ENCODE data around the gene TM4SF4.

Gene TM4SF4

GRCh38 chr3:149506965-149507364, 32.5 kb downstream of the TM4SF4 start:
- no peak overlapping the region for H3K18ac ChIP-seq (ENCODE audit: low read length)
- H3K4ac ChIP-seq (ENCODE audit: low read depth, low read length): no peak overlapping the region
- DNase-seq: no peak
- H2BK15ac ChIP-seq (replicated peaks; ENCODE audit: low read depth): no peak overlapping the region
- H2BK5ac ChIP-seq (ENCODE audit: low read length): no peak overlapping the region
- H2BK120ac ChIP-seq (ENCODE audit: low read depth, low read length): no peak overlapping the region
- no peak overlapping the region for H2AK5ac ChIP-seq (ENCODE audit: low read length)
- H3K4me2 ChIP-seq (ENCODE audit: low read length): no peak overlapping the region
- WGBS (ENCODE audit: extremely low coverage, insufficient coverage, low lambda C conversion rate): no CpG with 5 or more reads among the region's 2 CpGs
- no peak overlapping the region for H4K8ac ChIP-seq (ENCODE audit: low read depth, low read length)
- no peaks in the 10 kb centered on the region for H3K79me2 ChIP-seq (ENCODE audit: control insufficient read depth, insufficient read depth, low read length)
- H3K9ac ChIP-seq (ENCODE audit: low read length): no peak overlapping the region
- no peak overlapping the region for H3K4me3 ChIP-seq (ENCODE audit: low read length)
- H3K23ac ChIP-seq (ENCODE audit: low read length): no peak overlapping the region
- H3K4me1 ChIP-seq (ENCODE audit: control insufficient read depth, low read depth, low read length): peaks cover 4% of the 10 kb centered on the region
- no peaks in the 10 kb centered on the region for H3K27me3 ChIP-seq (ENCODE audit: insufficient read depth, low read length, poor library complexity)
- no peaks in the 10 kb centered on the region for H3K36me3 ChIP-seq (ENCODE audit: control insufficient read depth, insufficient read depth, low read length)
- no peak overlapping the region for H4K5ac ChIP-seq (ENCODE audit: low read length)
- no peaks in the 10 kb centered on the region for H3K79me1 ChIP-seq (ENCODE audit: low read length)
- H3K27ac ChIP-seq (ENCODE audit: low read depth, low read length): no peak overlapping the region
- no peak overlapping the region for H3K56ac ChIP-seq (ENCODE audit: low read length)

GRCh38 chr3:149507491-149508324, 33.2 kb downstream of the TM4SF4 start:
- H3K36me3 ChIP-seq (ENCODE audit: control insufficient read depth, insufficient read depth, low read length): no peaks in the 10 kb centered on the region
- H2BK15ac ChIP-seq (replicated peaks; ENCODE audit: low read depth): no peak overlapping the region
- H3K79me1 ChIP-seq (ENCODE audit: low read length): no peaks in the 10 kb centered on the region
- no peak overlapping the region for H2BK120ac ChIP-seq (ENCODE audit: low read depth, low read length)
- H3K18ac ChIP-seq (ENCODE audit: low read length): no peak overlapping the region
- no peak overlapping the region for H3K23ac ChIP-seq (ENCODE audit: low read length)
- H3K27me3 ChIP-seq (ENCODE audit: insufficient read depth, low read length, poor library complexity): no peaks in the 10 kb centered on the region
- no peak overlapping the region for H3K9ac ChIP-seq (ENCODE audit: low read length)
- peaks cover 4% of the 10 kb centered on the region for H3K4me1 ChIP-seq (ENCODE audit: control insufficient read depth, low read depth, low read length)
- DNase-seq: no peak
- no peaks in the 10 kb centered on the region for H3K79me2 ChIP-seq (ENCODE audit: control insufficient read depth, insufficient read depth, low read length)
- no peak overlapping the region for H4K8ac ChIP-seq (ENCODE audit: low read depth, low read length)
- no peak overlapping the region for H3K4ac ChIP-seq (ENCODE audit: low read depth, low read length)
- H3K4me2 ChIP-seq (ENCODE audit: low read length): no peak overlapping the region
- H4K5ac ChIP-seq (ENCODE audit: low read length): no peak overlapping the region
- H3K56ac ChIP-seq (ENCODE audit: low read length): no peak overlapping the region
- no peak overlapping the region for H3K27ac ChIP-seq (ENCODE audit: low read depth, low read length)
- WGBS (ENCODE audit: extremely low coverage, insufficient coverage, low lambda C conversion rate): no CpG with 5 or more reads among the region's 14 CpGs
- no peak overlapping the region for H2AK5ac ChIP-seq (ENCODE audit: low read length)
- H3K4me3 ChIP-seq (ENCODE audit: low read length): no peak overlapping the region
- H2BK5ac ChIP-seq (ENCODE audit: low read length): no peak overlapping the region

GRCh38 chr3:149509526-149509925, 35.0 kb downstream of the TM4SF4 start:
- no CpG with 5 or more reads among the region's 3 CpGs for WGBS (ENCODE audit: extremely low coverage, insufficient coverage, low lambda C conversion rate)
- Histone ChIP-seq H3K56ac (ENCODE audit: low read length) (no peak overlapping the region), H3K79me1 (ENCODE audit: low read length) (no peaks in the 10 kb centered on the region), H2BK15ac (replicated peaks; ENCODE audit: low read depth) (no peak overlapping the region), H2BK5ac (ENCODE audit: low read length) (no peak overlapping the region), H3K27ac (ENCODE audit: low read depth, low read length) (no peak overlapping the region), H4K8ac (ENCODE audit: low read depth, low read length) (no peak overlapping the region), H4K5ac (ENCODE audit: low read length) (no peak overlapping the region), H3K79me2 (ENCODE audit: control insufficient read depth, insufficient read depth, low read length) (no peaks in the 10 kb centered on the region), H3K4me2 (ENCODE audit: low read length) (no peak overlapping the region), H3K4ac (ENCODE audit: low read depth, low read length) (no peak overlapping the region), H2AK5ac (ENCODE audit: low read length) (no peak overlapping the region), H3K4me3 (ENCODE audit: low read length) (no peak overlapping the region), H2BK120ac (ENCODE audit: low read depth, low read length) (no peak overlapping the region), H3K27me3 (ENCODE audit: insufficient read depth, low read length, poor library complexity) (no peaks in the 10 kb centered on the region), H3K36me3 (ENCODE audit: control insufficient read depth, insufficient read depth, low read length) (no peaks in the 10 kb centered on the region), H3K18ac (ENCODE audit: low read length) (no peak overlapping the region), H3K4me1 (ENCODE audit: control insufficient read depth, low read depth, low read length) (peaks cover 4% of the 10 kb centered on the region), H3K9ac (ENCODE audit: low read length) (no peak overlapping the region), H3K23ac (ENCODE audit: low read length) (no peak overlapping the region)
- DNase-seq: no peak

- H3K18ac ChIP-seq (ENCODE audit: low read length): no peak overlapping the region
- H2BK15ac ChIP-seq (replicated peaks; ENCODE audit: low read depth): no peak overlapping the region
- H3K79me2 ChIP-seq (ENCODE audit: control insufficient read depth, insufficient read depth, low read length): no peaks in the 10 kb centered on the region
- H3K27ac ChIP-seq (ENCODE audit: low read depth, low read length): no peak overlapping the region
- no peak overlapping the region for H2AK5ac ChIP-seq (ENCODE audit: low read length)
- H3K79me1 ChIP-seq (ENCODE audit: low read length): no peaks in the 10 kb centered on the region
- peaks cover 4% of the 10 kb centered on the region for H3K4me1 ChIP-seq (ENCODE audit: control insufficient read depth, low read depth, low read length)
- no peak overlapping the region for H3K56ac ChIP-seq (ENCODE audit: low read length)
- no peak for DNase-seq
- no peaks in the 10 kb centered on the region for H3K36me3 ChIP-seq (ENCODE audit: control insufficient read depth, insufficient read depth, low read length)
- no peak overlapping the region for H3K23ac ChIP-seq (ENCODE audit: low read length)
- H3K4ac ChIP-seq (ENCODE audit: low read depth, low read length): no peak overlapping the region
- no CpG with 5 or more reads among the region's 3 CpGs for WGBS (ENCODE audit: extremely low coverage, insufficient coverage, low lambda C conversion rate)
- H3K4me3 ChIP-seq (ENCODE audit: low read length): no peak overlapping the region
- H2BK120ac ChIP-seq (ENCODE audit: low read depth, low read length): no peak overlapping the region
- no peak overlapping the region for H3K4me2 ChIP-seq (ENCODE audit: low read length)
- H4K5ac ChIP-seq (ENCODE audit: low read length): no peak overlapping the region
- no peak overlapping the region for H2BK5ac ChIP-seq (ENCODE audit: low read length)
- no peaks in the 10 kb centered on the region for H3K27me3 ChIP-seq (ENCODE audit: insufficient read depth, low read length, poor library complexity)
- H3K9ac ChIP-seq (ENCODE audit: low read length): no peak overlapping the region
- no peak overlapping the region for H4K8ac ChIP-seq (ENCODE audit: low read depth, low read length)
These were observed 36.0 kb downstream of the TM4SF4 start for GRCh38 chr3:149510480-149510879.

- WGBS (ENCODE audit: extremely low coverage, insufficient coverage, low lambda C conversion rate): no CpG with 5 or more reads among the region's 3 CpGs
- no peak overlapping the region for H2BK120ac ChIP-seq (ENCODE audit: low read depth, low read length)
- peaks cover 4% of the 10 kb centered on the region for H3K4me1 ChIP-seq (ENCODE audit: control insufficient read depth, low read depth, low read length)
- H3K4ac ChIP-seq (ENCODE audit: low read depth, low read length): no peak overlapping the region
- H3K79me1 ChIP-seq (ENCODE audit: low read length): no peaks in the 10 kb centered on the region
- no peak overlapping the region for H2BK15ac ChIP-seq (replicated peaks; ENCODE audit: low read depth)
- H3K36me3 ChIP-seq (ENCODE audit: control insufficient read depth, insufficient read depth, low read length): no peaks in the 10 kb centered on the region
- H3K56ac ChIP-seq (ENCODE audit: low read length): no peak overlapping the region
- no peak overlapping the region for H3K27ac ChIP-seq (ENCODE audit: low read depth, low read length)
- H3K79me2 ChIP-seq (ENCODE audit: control insufficient read depth, insufficient read depth, low read length): no peaks in the 10 kb centered on the region
- H3K4me3 ChIP-seq (ENCODE audit: low read length): no peak overlapping the region
- no peak overlapping the region for H3K18ac ChIP-seq (ENCODE audit: low read length)
- H3K4me2 ChIP-seq (ENCODE audit: low read length): no peak overlapping the region
- H2BK5ac ChIP-seq (ENCODE audit: low read length): no peak overlapping the region
- H3K27me3 ChIP-seq (ENCODE audit: insufficient read depth, low read length, poor library complexity): no peaks in the 10 kb centered on the region
- H4K5ac ChIP-seq (ENCODE audit: low read length): no peak overlapping the region
- DNase-seq: no peak
- H3K23ac ChIP-seq (ENCODE audit: low read length): no peak overlapping the region
- H4K8ac ChIP-seq (ENCODE audit: low read depth, low read length): no peak overlapping the region
- no peak overlapping the region for H2AK5ac ChIP-seq (ENCODE audit: low read length)
- no peak overlapping the region for H3K9ac ChIP-seq (ENCODE audit: low read length)
These were observed 36.6 kb downstream of the TM4SF4 start for GRCh38 chr3:149511040-149511626.
